GM19397 (cell line): Measurements from ENCODE around the gene PIK3CD.
"Not testable (repeated sequence)": the region's sequence is repeated elsewhere in the genome, so short reads cannot be mapped to it uniquely, and the experiment has no call there.

Experiments
- ATAC-seq: cut with Tn5 transposase; IDR thresholded peaks from one replicate; pipeline ENCODE4 v1.9.1; 2021; ENCODE audit warnings: mild to moderate bottlenecking, moderate library complexity; ENCODE audit not compliant: unreplicated experiment

The PIK3CD gene

GRCh38 chr1:9687874-9688582 is 36.5 kb downstream of the PIK3CD start:
- no peak for ATAC-seq

GRCh38 chr1:9688599-9688998 is 37.1 kb downstream of the PIK3CD start:
- no peak for ATAC-seq

- ATAC-seq: peak; percentile 64
Observed at GRCh38 chr1:9689011-9689706, 37.6 kb downstream of the PIK3CD start.

- no peak for ATAC-seq
Observed at GRCh38 chr1:9689971-9690381, 38.4 kb downstream of the PIK3CD start.

- no peak for ATAC-seq
Observed at GRCh38 chr1:9690440-9691107, 39.0 kb downstream of the PIK3CD start.

GRCh38 chr1:9691108-9691445 is 39.5 kb downstream of the PIK3CD start:
- ATAC-seq: no peak

GRCh38 chr1:9691691-9692090 is 40.2 kb downstream of the PIK3CD start:
- ATAC-seq: no peak

- ATAC-seq: no peak
Observed at GRCh38 chr1:9696793-9697192, 45.3 kb downstream of the PIK3CD start.

- no peak for ATAC-seq
Observed at GRCh38 chr1:9699361-9699760, 47.8 kb downstream of the PIK3CD start.

- no peak for ATAC-seq
Observed at GRCh38 chr1:9700340-9700739, 48.8 kb downstream of the PIK3CD start.

- no peak for ATAC-seq
Observed at GRCh38 chr1:9701665-9702064, 50.1 kb downstream of the PIK3CD start.

GRCh38 chr1:9703165-9703509 is 51.6 kb downstream of the PIK3CD start:
- no peak for ATAC-seq

GRCh38 chr1:9703681-9704080 is 52.1 kb downstream of the PIK3CD start:
- ATAC-seq: no peak

- ATAC-seq: no peak
Observed at GRCh38 chr1:9705337-9706093, 54.0 kb downstream of the PIK3CD start.

- ATAC-seq: no peak
Observed at GRCh38 chr1:9706178-9706577, 54.6 kb downstream of the PIK3CD start.

GRCh38 chr1:9710037-9710436 is 58.5 kb downstream of the PIK3CD start:
- ATAC-seq: no peak

- ATAC-seq: no peak
Observed at GRCh38 chr1:9711466-9712020, 60.0 kb downstream of the PIK3CD start.

- not testable (repeated sequence) for ATAC-seq
Observed at GRCh38 chr1:9712767-9713166, 61.2 kb downstream of the PIK3CD start.

GRCh38 chr1:9714257-9714718 is 62.8 kb downstream of the PIK3CD start:
- no peak for ATAC-seq

- no peak for ATAC-seq
Observed at GRCh38 chr1:9715536-9716226, 64.2 kb downstream of the PIK3CD start.
